ENCODE measurements around the gene NARF. TPM values are rescaled to one million over a fixed set of nuclear protein-coding genes. Genes with fewer than 3 reads are reported as not detected.
"Not testable (repeated sequence)": the region's sequence is repeated elsewhere in the genome, so short reads cannot be mapped to it uniquely, and the experiment has no call there.

NARF gene
- total RNA-seq, 1 experiment from 2014 or later: 71.6 TPM

GRCh38 chr17:82446124-82446523, 12.4 kb upstream of the NARF start:
- no peak for DNase-seq (ENCODE audit: low spot score)

GRCh38 chr17:82446649-82447048, 11.9 kb upstream of the NARF start:
- no peak for DNase-seq (ENCODE audit: low spot score)

- DNase-seq (ENCODE audit: low spot score): peak; percentile 4
Measured at GRCh38 chr17:82447876-82448275, 10.7 kb upstream of the NARF start.

GRCh38 chr17:82449131-82449882, 9.2 kb upstream of the NARF start:
- DNase-seq (ENCODE audit: low spot score): no peak

GRCh38 chr17:82449883-82450356, 8.6 kb upstream of the NARF start:
- no peak for DNase-seq (ENCODE audit: low spot score)

- DNase-seq (ENCODE audit: low spot score): peak; percentile 91
Measured at GRCh38 chr17:82450357-82451106, 8.0 kb upstream of the NARF start, which contains the start of gene CYBC1. Gene CYBC1 (minus strand): TSS chr17:82450752. CDS start chr17:82449254, 1,498 bp downstream.

GRCh38 chr17:82452162-82452561, 6.4 kb upstream of the NARF start:
- DNase-seq (ENCODE audit: low spot score): no peak

- not testable (repeated sequence) for DNase-seq (ENCODE audit: low spot score)
Measured at GRCh38 chr17:82453151-82453550, 5.4 kb upstream of the NARF start.

GRCh38 chr17:82453706-82454105, 4.8 kb upstream of the NARF start:
- DNase-seq (ENCODE audit: low spot score): not testable (repeated sequence)

GRCh38 chr17:82457073-82457928, 1.2 kb upstream of the NARF start:
- no peak for DNase-seq (ENCODE audit: low spot score)

GRCh38 chr17:82457929-82458178, 687 bp upstream of the NARF start:
- DNase-seq (ENCODE audit: low spot score): no peak

GRCh38 chr17:82458885-82459424, 414 bp downstream of the NARF start:
- DNase-seq (ENCODE audit: low spot score): no peak

- DNase-seq (ENCODE audit: low spot score): not testable (repeated sequence)
Measured at GRCh38 chr17:82459936-82460335, 1.4 kb downstream of the NARF start.

- DNase-seq (ENCODE audit: low spot score): no peak
Measured at GRCh38 chr17:82461827-82462524, 3.4 kb downstream of the NARF start.

- DNase-seq (ENCODE audit: low spot score): no peak
Measured at GRCh38 chr17:82463391-82463790, 4.8 kb downstream of the NARF start.

GRCh38 chr17:82463925-82464566, 5.5 kb downstream of the NARF start:
- DNase-seq (ENCODE audit: low spot score): no peak

- DNase-seq (ENCODE audit: low spot score): no peak
Measured at GRCh38 chr17:82464567-82464929, 6.0 kb downstream of the NARF start.

GRCh38 chr17:82465023-82465603, 6.6 kb downstream of the NARF start:
- DNase-seq (ENCODE audit: low spot score): no peak

- DNase-seq (ENCODE audit: low spot score): no peak
Measured at GRCh38 chr17:82468692-82469091, 10.2 kb downstream of the NARF start.

- DNase-seq (ENCODE audit: low spot score): no peak
Measured at GRCh38 chr17:82470065-82470464, 11.5 kb downstream of the NARF start.

Data from H4 (cell line).